Neural progenitor cell (in vitro differentiated cells): ENCODE data around the gene ZNF502.

Experiments used
- EZH2 ChIP-seq: fragments of 200-600 bp; sonication (generic); IDR thresholded peaks from 2 replicates; pipeline ENCODE4 v1.6.1; 2017; ENCODE audit warnings: antibody characterized with exemption, mild to moderate bottlenecking, moderate library complexity
- EZH2phosphoT487 ChIP-seq: fragments of 200-600 bp; sonication (generic); IDR thresholded peaks from 2 replicates; pipeline ENCODE4 v1.6.1; 2017; ENCODE audit warnings: antibody characterized with exemption
- TF ChIP-seq, protein P1 (sequence below): fragments of 200-600 bp; sonication (generic); IDR thresholded peaks from 2 replicates; pipeline ENCODE4 v1.5.1; 2017; ENCODE audit warnings: antibody characterized with exemption, mild to moderate bottlenecking

DNA sequence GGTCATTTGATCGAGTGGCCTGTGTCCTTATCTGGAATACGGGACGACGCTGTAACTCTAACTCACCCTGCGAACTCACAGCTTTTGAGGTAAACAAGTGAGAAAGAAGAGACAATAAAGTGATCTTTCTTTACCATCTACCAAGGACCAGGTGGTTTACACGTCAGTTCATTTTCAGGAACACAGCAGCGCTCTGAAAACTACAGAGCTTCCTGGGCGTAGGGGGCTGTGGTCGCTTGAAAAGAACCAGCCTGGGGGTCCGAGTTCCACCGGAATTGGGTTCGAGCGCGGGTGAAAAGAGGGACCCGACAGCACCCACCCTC is 48.6 kb downstream of the ZNF502 start:
- TF ChIP-seq, protein P1, sequence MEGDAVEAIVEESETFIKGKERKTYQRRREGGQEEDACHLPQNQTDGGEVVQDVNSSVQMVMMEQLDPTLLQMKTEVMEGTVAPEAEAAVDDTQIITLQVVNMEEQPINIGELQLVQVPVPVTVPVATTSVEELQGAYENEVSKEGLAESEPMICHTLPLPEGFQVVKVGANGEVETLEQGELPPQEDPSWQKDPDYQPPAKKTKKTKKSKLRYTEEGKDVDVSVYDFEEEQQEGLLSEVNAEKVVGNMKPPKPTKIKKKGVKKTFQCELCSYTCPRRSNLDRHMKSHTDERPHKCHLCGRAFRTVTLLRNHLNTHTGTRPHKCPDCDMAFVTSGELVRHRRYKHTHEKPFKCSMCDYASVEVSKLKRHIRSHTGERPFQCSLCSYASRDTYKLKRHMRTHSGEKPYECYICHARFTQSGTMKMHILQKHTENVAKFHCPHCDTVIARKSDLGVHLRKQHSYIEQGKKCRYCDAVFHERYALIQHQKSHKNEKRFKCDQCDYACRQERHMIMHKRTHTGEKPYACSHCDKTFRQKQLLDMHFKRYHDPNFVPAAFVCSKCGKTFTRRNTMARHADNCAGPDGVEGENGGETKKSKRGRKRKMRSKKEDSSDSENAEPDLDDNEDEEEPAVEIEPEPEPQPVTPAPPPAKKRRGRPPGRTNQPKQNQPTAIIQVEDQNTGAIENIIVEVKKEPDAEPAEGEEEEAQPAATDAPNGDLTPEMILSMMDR = no peak
- TF ChIP-seq EZH2 = no peak
- no peak for TF ChIP-seq EZH2phosphoT487
